Adrenal gland (tissue), 5 donors: ENCODE results near the gene DOCK3.
"Not testable (repeated sequence)": the region's sequence is repeated elsewhere in the genome, so short reads cannot be mapped to it uniquely, and the experiment has no call there.

Experiments used
- CTCF ChIP-seq, 6 experiments: fragments of 450-650 bp in 4 of 6; fragments of 200-600 bp in 2 of 6; sonication (generic) in 1 of 6; IDR thresholded peaks; 1 replicate in 5 of 6; 2 replicates in 1 of 6; pipeline versions ENCODE4 v1.5.1 to v1.8.0; 2016 to 2021; ENCODE audit warnings: antibody characterized with exemption in 6 of 6, mild to moderate bottlenecking in 2 of 6, moderate library complexity in 1 of 6
- POLR2A ChIP-seq, 2 donors: fragments of 450-650 bp; IDR thresholded peaks; one replicate each; pipeline ENCODE4 v1.6.1; 2017; ENCODE audit warnings: antibody characterized with exemption in 2 of 2, mild to moderate bottlenecking in 2 of 2, moderate library complexity in 1 of 2
- donor health status: DM: no; HTN: no; CAD: no.

- TF ChIP-seq CTCF, POLR2A (IDR thresholded peaks at IDR 0.05): not testable (repeated sequence)
Measured at GRCh38 chr3:51131607-51132006, 456.9 kb downstream of the DOCK3 start.
